ENCODE data around the gene G0S2.

G0S2 gene, protein sequence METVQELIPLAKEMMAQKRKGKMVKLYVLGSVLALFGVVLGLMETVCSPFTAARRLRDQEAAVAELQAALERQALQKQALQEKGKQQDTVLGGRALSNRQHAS

DNA sequence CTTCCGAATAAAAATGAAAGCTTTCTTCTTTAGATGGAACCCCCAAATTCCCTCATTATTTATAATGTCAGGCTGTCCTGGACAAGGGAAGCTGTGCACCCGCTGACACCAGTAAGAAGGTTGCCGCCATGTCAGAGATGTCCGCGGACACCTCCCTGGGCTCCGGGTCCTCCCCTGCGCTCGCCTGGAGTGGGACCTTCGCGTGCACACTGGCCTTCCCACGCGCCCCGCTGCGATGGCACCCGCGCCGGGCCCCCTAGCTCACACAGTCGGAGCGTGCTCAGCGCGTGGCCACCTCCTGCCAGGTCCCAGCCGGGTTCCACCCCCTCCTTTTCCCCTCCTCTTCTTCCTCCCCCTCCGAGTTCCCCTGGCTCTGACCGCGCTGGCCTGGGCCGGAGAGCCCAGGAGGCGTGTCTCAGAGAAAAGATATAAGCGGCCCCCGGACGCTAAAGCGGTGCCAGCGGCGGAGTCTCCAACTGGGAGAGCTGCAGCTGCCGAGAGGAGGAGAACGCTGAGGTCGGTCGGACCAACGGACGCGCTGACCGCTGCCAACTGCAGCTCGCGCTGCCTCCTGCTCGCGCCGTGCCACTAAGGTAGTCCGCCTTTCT, at the start of gene G0S2:
Gene G0S2 (plus strand): TSS at position 456 of the 608 bp plus-strand sequence. CDS start 273 bp downstream, outside the sequence.
- peak; percentile 66 for DNase-seq (ENCODE audit: low read depth, low spot score)

DNA sequence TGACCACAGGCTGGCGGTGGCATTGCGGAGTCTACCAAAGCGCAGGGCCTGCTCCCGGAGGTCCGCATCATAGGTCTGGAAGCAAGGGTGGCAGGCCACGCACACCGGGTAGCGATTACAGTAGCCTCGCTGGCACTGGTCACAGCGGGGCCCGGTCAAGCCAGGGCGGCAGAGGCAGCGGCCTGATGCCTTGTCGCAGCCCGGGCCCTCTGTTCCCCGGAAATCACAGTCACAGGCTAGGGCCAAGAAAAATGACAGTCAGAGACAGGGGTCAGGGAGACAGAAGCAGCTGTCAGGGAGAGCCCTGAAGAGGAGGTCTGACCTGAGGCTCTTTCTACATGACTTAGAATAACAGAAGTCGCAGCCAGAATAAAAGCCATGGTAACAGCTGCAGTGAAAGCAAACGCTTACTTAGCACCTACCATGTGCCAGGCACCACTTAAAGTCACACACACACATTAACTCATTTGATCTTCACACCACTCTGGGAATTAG, 49.4 kb upstream of the G0S2 start:
- peak; percentile 24 for DNase-seq (ENCODE audit: low read depth, low spot score)

DNA sequence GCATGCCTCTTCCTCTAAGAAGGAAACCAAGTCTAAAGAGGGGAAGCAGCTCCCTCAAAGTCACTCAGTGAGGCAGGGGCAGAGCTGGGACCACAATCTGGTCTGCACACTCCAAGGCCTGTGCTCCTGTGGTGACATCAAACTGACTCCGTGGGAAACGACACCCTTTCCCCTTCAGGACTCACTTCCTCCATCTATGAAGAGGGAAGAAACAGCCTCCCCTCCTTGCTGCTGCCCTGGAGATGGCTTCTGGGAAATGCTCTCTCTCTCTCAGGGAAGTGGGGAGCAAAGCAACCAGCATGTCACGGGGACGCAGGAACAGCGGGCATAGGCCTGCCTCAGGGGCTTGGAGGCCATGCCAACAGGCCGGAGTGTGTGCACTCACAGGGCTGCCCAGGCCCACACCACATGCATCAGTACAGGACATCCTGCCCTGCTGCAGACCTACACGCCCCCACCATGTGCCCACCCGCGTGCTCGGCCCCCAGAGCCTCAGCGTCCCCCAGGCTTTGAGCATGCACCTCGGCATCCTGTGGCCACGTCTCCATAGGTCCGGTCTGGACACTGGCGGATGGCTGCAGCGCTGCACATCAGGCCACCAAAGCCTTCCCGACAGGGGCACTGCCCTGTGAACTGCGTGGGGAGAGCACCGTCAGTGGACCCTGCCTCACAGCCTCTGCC, 48.7 kb upstream of the G0S2 start:
- DNase-seq (ENCODE audit: low read depth, low spot score): no peak

DNA sequence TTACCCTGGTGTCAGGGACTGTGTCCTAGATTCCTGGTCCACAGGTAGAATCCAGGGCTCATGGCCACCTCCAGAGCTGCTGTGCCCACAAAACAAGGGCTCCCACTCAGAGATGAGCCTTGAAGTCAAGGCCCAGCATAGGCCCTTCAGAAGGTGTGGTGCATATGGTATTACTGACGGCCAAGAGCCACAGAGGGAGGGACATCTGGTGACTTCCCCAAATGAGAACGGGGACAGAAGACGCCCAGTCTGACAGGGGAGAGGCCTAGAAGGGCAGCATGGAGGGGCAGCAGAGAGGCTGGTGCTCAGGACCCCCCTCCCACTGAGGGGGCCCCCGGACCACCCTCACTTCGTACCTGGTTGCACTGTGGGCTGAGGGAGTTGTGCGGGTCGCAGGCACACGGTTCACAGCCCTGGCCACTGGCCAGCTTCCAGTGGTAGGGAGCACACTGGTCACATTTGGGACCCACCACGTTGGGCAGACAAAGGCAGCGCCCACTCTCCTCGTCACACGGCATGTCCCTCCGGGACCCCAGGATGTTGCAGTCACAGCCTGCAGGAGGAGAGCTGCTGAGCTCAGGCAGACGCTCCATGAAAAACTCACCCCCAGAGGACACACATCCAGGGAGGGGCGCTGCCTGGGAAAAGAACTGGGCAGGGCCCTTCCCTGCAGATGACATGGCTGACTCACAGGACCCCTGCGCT, 48.0 kb upstream of the G0S2 start:
- no peak for DNase-seq (ENCODE audit: low read depth, low spot score)

DNA sequence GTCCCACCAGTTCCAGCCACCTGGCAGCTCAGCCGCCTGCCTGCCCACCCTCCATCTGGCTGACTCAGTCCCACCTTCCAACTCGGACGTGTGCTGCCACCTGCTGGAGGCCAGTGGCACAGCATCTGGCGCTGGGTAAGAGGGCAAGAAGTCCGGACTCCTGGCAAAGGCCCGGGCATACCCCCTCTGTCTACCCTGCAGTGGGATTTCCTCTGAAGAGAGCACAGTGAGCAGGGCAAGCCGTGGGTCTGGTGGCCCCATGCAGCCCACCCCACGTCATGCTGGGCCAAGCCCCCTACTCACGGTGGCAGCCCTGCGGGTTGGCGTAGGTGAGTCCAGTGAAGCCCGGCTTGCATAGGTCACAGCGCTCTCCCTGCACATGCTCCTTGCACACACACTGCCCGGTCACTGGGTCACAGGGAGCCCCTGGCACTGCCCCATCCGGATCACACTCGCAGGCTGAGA, 47.4 kb upstream of the G0S2 start:
- peak; percentile 85 for DNase-seq (ENCODE audit: low read depth, low spot score)

DNA sequence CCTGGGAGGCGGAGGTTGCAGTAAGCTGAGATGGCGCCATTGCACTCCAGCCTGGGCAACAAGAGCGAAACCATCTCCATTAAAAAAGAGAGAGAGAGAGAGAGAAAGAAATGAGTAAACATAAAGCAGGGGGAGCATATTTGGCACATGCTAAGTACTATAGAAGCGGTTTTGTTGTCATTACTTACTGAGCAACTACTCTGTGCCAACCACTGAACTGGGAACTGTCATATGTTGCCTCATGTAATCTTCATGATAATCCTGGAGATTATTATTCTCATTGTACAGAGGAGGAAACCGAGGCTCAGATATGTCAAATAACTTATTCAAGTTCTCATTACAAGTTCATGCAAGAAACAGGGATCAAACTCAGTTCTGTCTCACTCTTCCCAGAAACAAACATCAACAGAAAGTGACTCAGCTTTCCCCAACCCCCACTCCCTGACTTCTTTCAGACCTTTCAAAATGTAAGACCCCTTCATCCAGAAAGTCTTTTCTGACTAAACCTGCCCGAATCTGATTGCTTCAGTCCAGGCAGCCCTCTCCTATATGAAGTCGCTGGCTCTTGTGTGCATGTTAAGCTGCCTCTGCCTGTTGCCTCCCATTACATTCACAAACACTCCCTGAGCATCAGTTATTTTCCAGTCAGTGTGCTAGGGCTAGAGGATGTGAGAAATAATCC, 46.5 kb upstream of the G0S2 start:
- no peak for DNase-seq (ENCODE audit: low read depth, low spot score)

DNA sequence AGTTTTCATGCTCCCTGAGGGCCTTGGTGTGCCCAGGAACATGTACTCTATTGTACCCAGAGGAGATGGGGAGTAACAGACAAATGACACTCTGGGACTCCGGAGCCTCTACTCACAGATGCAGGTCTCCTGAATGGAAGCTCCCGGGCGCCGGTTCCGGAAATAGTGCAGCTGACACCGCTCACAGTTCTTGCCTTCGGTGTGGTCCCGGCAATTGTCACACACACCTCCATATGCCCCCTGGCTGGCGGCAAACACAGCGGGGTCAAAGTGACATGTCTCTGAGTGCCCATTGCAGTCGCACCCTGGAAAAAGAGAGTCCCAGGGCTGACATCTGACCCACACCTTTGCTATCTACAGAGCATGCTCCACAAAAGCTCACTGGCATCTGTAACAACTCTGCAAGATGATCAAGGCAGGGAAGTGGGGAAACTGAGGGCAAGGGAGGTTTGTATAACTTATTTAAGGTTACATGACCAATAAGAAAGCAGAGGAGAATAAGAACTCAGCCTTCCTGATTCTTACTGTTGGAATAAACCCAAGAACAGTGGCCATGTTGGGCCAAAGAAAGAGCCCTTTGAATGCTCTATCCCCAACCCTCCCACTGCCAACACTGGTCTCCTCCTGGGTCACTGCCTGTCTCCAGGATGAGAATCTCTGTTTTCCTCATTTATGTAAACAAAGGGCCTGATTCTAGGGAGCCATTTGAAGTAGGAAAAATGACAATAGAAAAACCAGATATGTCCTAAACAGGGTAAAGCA, 45.4 kb upstream of the G0S2 start:
- DNase-seq (ENCODE audit: low read depth, low spot score): no peak

DNA sequence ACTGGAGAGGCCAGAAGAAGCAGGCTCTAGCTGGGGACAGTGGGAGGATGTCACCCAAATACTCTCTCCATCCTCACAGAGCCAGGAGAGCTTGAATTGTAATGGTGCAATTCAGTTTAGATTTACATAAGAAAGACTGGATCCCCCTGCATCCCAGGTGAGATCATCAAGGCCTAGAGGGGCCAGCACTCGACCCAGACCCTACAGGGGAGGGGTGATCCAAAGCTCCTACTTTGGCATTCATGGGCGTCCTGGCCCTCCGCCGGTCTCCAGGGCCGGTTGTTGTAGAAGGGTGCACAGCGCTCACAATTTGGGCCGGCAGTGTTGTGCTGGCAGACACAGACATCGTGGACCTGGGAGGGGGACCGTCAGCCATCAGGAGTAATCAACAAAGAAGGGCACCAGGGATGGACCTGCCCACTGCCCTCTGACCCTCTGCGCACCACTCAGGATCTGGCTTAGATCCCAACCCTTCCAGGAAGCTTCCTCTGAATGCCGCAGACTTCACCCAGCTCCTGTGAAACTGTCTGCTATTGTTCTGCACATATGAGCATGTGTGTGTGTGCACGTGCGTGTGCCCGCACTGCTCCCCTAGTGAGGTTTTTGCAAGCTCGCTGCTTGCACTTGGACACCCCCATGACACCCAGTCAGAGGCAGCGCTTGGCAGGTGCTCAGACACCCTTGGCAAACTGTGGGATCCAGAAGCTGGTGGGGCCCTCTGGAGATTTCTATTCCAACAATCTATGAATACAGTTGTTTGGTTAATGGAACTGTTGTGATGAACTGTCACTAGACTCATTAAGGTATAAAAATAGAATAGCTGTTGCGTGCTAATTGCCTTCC, 44.6 kb upstream of the G0S2 start:
- no peak for DNase-seq (ENCODE audit: low read depth, low spot score)

DNA sequence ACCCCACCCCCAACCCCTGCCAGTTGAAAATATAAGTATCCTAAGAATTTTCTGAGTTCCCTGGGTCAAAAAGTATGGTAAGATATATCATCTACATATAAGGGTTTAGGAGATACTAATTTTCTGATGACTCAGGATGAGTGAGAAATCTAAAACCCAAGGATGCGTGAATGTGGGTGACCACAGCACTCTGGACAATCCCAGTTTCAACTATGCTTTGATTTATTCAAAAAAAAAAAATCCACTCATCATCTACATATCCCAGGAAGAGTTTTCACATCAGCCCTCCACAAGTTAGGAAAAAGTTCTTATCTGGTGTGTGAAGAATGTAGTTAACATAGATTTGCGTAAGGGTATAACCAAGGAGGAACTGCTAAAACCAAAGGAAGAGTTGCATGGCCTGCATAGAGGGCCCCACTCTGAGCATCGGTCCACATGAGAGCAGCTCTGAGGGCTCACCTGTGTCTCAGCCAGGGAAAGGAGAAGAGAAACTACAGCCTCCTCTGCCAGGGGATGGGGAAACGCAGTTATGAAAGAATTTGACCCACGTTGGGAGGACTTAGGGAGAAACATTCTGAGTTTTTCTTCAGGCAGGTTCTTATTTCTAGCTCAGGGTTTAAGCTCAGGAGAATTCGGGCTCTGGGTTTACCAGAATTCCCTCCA, 41.7 kb upstream of the G0S2 start:
- no peak for DNase-seq (ENCODE audit: low read depth, low spot score)

DNA sequence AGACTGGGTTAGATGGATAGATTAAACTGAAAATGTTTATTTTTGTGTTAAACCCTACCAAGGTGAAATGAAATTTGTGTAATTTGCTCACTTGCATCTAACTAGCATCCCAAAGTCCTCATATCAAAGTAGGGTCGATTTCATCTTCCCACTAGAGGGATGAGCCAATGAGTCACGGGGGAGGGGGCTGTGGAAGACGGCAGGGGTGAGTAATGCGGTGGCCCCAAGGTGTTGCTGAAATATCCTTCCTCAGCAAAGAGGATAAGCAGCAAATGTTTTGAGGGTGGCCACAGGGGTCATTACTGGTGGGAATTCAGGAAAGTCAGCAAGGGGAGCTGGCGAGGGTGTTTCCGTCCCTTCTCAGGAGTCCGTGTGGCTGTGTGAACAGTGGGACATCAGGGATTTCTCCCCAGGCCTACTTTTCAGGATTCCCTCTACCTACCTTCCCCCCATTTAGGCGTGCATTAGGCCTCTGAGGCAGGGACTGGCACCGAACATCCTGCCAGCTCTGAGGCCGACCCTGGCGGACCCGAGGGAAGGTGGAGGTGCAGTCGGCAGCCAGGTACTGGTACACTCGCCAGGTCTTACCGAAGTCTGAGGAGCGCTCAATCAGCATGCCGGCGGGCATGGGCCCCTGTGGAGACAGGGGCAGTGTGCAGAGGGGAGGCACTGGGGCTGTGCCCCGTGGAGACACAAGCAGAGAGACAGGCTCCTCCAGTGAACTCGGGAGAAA, 41.0 kb upstream of the G0S2 start:
- no peak for DNase-seq (ENCODE audit: low read depth, low spot score)

DNA sequence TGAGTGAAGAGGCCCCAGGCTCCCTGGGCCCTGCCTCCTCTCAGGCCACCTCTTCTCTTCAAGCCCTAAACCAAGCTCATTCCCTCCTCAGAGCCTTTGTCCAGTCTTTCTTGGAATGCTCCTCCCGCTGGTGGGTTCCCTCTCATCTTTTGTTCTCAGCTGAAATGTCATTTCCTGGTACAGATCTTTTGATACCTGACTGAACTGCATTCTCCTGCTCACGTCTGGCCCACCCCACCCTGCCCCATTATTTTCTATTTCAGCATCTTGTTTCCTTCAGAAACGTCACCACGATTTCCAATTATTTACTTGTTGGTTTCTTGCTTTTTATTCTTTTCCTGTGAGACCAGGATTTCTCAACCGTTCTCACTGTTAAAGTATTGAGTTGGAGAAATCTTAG, 39.4 kb upstream of the G0S2 start:
- DNase-seq (ENCODE audit: low read depth, low spot score): no peak

DNA sequence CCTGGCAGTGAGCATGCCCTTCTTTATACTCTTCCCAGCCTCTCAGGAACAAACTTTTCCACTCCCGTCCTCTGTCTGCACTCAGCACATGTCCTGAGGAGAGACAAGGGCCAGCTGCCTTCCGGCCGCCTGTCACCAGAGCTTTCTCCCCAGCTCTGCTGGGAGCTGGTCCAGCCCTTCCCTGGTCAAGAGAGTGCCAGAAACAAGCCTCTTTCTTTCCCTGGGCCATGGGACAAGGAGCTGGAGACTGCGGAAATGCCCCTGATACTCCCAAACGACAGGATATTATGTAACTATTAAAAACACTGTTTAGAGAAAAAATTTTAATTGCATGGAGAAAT, 33.4 kb upstream of the G0S2 start:
- DNase-seq (ENCODE audit: low read depth, low spot score): peak; percentile 39

DNA sequence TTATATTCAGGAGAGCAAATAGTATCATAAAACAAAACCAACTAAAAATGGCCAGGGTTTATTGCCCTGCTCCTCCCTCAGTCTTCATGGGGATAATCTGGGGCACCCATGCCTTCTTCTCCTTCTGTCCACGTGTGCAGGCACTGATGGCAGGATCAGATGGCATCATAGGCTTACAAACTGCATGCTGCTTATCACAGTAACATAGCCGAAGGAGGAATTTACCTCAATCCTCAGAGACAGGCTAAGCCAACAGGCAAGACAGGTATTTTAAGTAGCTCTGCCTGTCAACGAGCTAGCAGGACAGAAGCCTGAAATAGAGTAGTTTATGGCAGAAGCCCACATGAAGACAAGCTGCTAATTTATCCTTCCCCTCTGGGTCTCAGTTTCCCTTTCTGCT, 32.4 kb upstream of the G0S2 start:
- DNase-seq (ENCODE audit: low read depth, low spot score): no peak

DNA sequence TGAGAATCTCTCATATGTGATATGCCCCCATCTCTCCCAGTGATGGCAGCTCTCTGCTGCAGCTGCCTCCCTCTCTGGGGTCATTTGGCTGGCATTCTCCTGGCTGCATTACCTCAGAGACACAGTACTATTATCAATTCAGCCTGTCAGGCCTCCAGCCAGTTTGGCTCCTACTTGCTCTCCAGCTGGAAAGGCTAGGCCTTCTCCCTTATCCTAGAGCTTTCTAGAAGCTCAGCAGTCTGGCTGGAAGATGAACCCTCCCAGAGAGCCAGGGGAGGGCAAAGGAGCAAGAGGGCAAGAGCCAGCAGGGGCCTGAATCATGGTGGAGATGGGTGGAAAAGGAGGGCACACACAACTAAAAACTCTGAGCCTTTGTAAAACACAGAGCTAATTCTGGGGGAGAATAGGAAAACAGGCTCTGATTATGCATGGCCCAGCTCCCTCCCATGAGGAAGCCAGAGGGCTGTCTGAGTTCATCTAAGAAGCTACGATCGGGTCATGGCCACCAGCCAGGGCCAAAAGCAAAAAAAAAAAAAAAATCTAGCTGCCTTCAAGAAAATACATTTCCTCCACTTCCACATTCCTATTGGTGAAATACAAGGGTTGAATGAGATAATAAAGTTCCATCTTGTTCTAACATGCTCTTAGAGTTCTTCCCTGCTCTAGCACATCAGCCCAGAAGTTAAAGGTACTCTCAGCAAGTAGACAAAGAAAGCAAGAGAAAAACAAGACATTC, 31.8 kb upstream of the G0S2 start:
- DNase-seq (ENCODE audit: low read depth, low spot score): peak; percentile 46

DNA sequence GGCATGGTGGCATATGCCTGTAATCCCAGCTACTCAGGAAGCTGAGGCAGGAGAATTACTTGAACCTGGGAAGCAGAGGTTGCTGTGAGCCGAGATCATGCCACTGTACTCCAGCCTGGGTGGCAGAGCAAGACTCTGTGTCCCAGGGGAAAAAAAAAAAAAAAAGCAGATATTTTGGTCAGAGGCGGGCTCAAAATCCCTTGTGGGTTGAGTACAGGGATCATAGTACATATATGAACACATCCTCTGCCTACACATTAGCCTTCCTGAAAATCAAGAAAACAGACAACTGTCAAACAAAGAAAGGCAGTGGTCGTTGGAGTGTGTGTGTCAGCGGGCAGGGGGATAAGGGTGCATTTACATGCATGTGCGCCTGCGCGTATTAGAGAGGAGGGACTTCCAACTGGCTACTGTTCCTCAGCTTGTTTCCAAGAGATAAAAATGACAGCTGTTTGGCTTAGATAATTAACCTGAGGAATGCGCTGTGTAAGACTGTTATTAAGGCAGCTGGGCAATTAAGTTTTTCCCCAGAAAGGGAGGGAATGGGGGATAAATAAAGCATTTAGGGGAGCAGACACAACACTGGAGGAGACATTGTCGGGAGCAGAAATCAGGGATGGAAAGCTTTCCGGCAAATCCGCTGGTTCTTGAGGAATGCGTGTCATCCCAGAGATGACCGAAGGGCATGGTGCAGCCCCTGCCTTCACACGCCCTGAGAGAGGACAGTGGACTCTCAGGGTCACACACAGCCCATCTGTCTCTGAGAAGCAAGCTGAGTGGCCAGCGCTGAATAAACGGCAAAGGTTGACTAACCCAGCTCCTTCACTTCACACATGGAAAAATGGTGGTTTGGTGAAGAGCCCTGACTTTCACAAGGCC, 29.4 kb upstream of the G0S2 start:
- no peak for DNase-seq (ENCODE audit: low read depth, low spot score)

DNA sequence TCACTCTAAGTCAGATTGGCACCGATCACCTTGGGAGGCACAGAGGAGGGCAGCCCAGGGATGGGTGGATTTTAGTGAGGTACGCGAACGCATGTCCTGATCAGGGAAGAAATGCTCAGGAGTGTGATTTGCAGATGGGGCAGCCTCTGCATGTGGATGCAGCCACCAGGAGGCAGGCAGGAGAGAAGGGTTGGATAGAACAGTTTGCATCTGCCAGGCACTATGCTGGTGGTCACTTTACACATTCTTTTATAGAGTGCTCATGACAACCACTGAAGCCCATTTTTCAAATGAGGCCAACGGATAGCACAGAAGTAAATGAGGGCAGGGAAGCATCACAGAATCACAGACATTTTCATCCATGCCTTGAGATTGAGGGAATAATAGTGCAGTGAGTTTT, 28.7 kb upstream of the G0S2 start:
- peak; percentile 54 for DNase-seq (ENCODE audit: low read depth, low spot score)

DNA sequence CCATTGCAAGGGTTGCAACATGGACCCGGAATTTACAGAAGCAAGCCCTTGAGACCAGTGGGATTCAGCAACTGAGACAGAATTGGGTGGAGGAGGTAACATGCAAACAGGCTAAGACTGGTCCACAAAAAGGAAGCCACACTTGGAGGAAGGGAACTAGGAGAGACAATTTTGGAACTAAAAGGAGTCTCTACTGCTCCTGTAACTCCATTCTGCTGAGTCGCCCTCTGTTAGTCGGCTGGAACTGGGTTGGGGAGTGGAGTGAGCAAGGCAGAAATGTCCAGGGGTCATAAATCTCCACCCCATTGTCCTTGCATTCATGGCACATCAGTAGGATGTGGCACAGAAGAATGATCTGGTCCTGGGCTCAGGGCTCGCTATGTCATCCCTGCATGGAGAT, 28.1 kb upstream of the G0S2 start:
- DNase-seq (ENCODE audit: low read depth, low spot score): no peak

All from astrocyte of the hippocampus (primary cell).